H9 (cell line): ENCODE data around the gene RIIAD1. TPM values are rescaled to one million over a fixed set of nuclear protein-coding genes. Genes with fewer than 3 reads are reported as not detected.

Source experiments
- DNase-seq: peaks from one replicate; pipeline ENCODE4 v3.0.0-alpha.2; 2017
- H2AFZ ChIP-seq: one replicate; pipeline ENCODE4 v1.6.1; 2013; ENCODE audit warnings: mild to moderate bottlenecking, low read length, control low read depth, moderate library complexity
- H2AK5ac ChIP-seq: 2 replicates; pipeline ENCODE4 v1.6.1; 2013; ENCODE audit warnings: low read length, control low read depth, mixed read lengths; ENCODE audit not compliant: insufficient read length
- H2BK120ac ChIP-seq: one replicate; pipeline ENCODE4 v1.6.1; 2013; ENCODE audit warnings: low read depth, mild to moderate bottlenecking, low read length, control low read depth, inconsistent platforms; ENCODE audit not compliant: poor library complexity, severe bottlenecking
- H2BK12ac ChIP-seq: 2 replicates; pipeline ENCODE4 v1.6.1; 2013; ENCODE audit warnings: low read length, control low read depth, mixed read lengths, low read depth; ENCODE audit not compliant: insufficient read length
- H2BK15ac ChIP-seq: 2 replicates; pipeline ENCODE4 v1.6.1; 2013; ENCODE audit warnings: low read depth, low read length, control low read depth
- H2BK20ac ChIP-seq: one replicate; pipeline ENCODE4 v1.6.1; 2013; ENCODE audit warnings: low read depth, mild to moderate bottlenecking, low read length, control low read depth, inconsistent platforms; ENCODE audit not compliant: poor library complexity, severe bottlenecking
- H2BK5ac ChIP-seq: 2 replicates; pipeline ENCODE4 v1.6.1; 2013; ENCODE audit warnings: low read length, control low read depth, mixed read lengths; ENCODE audit not compliant: insufficient read length
- H3K14ac ChIP-seq: 2 replicates; pipeline ENCODE4 v1.6.1; 2013; ENCODE audit warnings: low read length, control low read depth; ENCODE audit not compliant: insufficient read depth
- H3K18ac ChIP-seq: 2 replicates; pipeline ENCODE4 v1.6.1; 2013; ENCODE audit warnings: low read depth, mild to moderate bottlenecking, mixed read lengths, low read length, control low read depth; ENCODE audit not compliant: insufficient read length
- H3K23ac ChIP-seq: 2 replicates; pipeline ENCODE4 v1.6.1; 2013; ENCODE audit warnings: low read length, control low read depth, mixed read lengths, low read depth; ENCODE audit not compliant: insufficient read length
- H3K23me2 ChIP-seq: 2 replicates; pipeline ENCODE4 v1.6.1; 2013; ENCODE audit warnings: low read depth, mild to moderate bottlenecking, mixed read lengths, low read length, control low read depth; ENCODE audit not compliant: insufficient read length, poor library complexity, severe bottlenecking
- H3K27ac ChIP-seq: 2 replicates; pipeline ENCODE4 v1.5.1; 2013; ENCODE audit warnings: low read length, control low read depth, mixed read lengths, low read depth; ENCODE audit not compliant: insufficient read length
- H3K27me3 ChIP-seq: 2 replicates; pipeline ENCODE4 v1.6.1; 2013; ENCODE audit warnings: low read length, control low read depth, inconsistent platforms; ENCODE audit not compliant: insufficient read depth
- H3K4ac ChIP-seq: 2 replicates; pipeline ENCODE4 v1.6.1; 2013; ENCODE audit warnings: low read depth, mild to moderate bottlenecking, control low read depth, inconsistent platforms, low read length, moderate library complexity
- H3K4me1 ChIP-seq: 2 replicates; pipeline ENCODE4 v1.6.1; 2013; ENCODE audit warnings: low read length, control low read depth, inconsistent platforms; ENCODE audit not compliant: insufficient read depth
- H3K4me2 ChIP-seq: 2 replicates; pipeline ENCODE4 v1.6.1; 2013; ENCODE audit warnings: low read length, control low read depth, mixed read lengths; ENCODE audit not compliant: insufficient read length, insufficient read depth
- H3K56ac ChIP-seq: 2 replicates; pipeline ENCODE4 v1.6.1; 2013; ENCODE audit warnings: low read depth, mild to moderate bottlenecking, mixed read lengths, low read length, control low read depth; ENCODE audit not compliant: insufficient read length
- H3K79me1 ChIP-seq: 2 replicates; pipeline ENCODE4 v1.6.1; 2013; ENCODE audit warnings: low read depth, mild to moderate bottlenecking, moderate library complexity, low read length, control low read depth, inconsistent platforms; ENCODE audit not compliant: insufficient read depth, poor library complexity, severe bottlenecking
- H3K79me2 ChIP-seq: 2 replicates; pipeline ENCODE4 v1.6.1; 2013; ENCODE audit warnings: low read length, control low read depth, inconsistent platforms; ENCODE audit not compliant: insufficient read depth
- H3K9ac ChIP-seq: 2 replicates; pipeline ENCODE4 v1.6.1; 2013; ENCODE audit warnings: low read length, control low read depth, mixed read lengths; ENCODE audit not compliant: insufficient read length; ENCODE audit errors: extremely low read depth
- H3K9me3 ChIP-seq: one replicate; pipeline ENCODE4 v1.6.1; 2013; ENCODE audit warnings: low read depth, low read length, inconsistent platforms; ENCODE audit not compliant: control insufficient read depth
- H3T11ph ChIP-seq: one replicate; pipeline ENCODE4 v1.6.1; 2013; ENCODE audit warnings: mild to moderate bottlenecking, low read length, control low read depth, inconsistent platforms
- H4K20me1 ChIP-seq: one replicate; pipeline ENCODE4 v1.6.1; 2013; ENCODE audit not compliant: control insufficient read depth, insufficient read length, insufficient read depth
- H4K5ac ChIP-seq: 2 replicates; pipeline ENCODE4 v1.6.1; 2013; ENCODE audit warnings: low read depth, mild to moderate bottlenecking, mixed read lengths, low read length, control low read depth; ENCODE audit not compliant: insufficient read length
- H4K8ac ChIP-seq: replicated peaks from 2 replicates; pipeline ENCODE4 v1.6.1; 2013; ENCODE audit warnings: low read length, control low read depth, mixed read lengths, low read depth; ENCODE audit not compliant: insufficient read length
- H4K91ac ChIP-seq: 2 replicates; pipeline ENCODE4 v1.6.1; 2013; ENCODE audit warnings: low read depth, mild to moderate bottlenecking, moderate library complexity, mixed read lengths, low read length, control low read depth; ENCODE audit not compliant: insufficient read length
- H3K27ac Mint-ChIP-seq, 3 experiments: 2 replicates in 2 of 3; 3 replicates in 1 of 3; pipeline ENCODE4 v1.8.0; 2020 to 2021; ENCODE audit warnings: mixed read lengths in 3 of 3, mild to moderate bottlenecking in 1 of 3, moderate library complexity in 1 of 3
- H3K27me3 Mint-ChIP-seq: 2 replicates; pipeline ENCODE4 v1.8.0; 2021; ENCODE audit warnings: low read depth, mild to moderate bottlenecking, moderate library complexity, mixed read lengths
- H3K36me3 Mint-ChIP-seq, 3 experiments: 2 replicates in 2 of 3; 3 replicates in 1 of 3; pipeline ENCODE4 v1.8.0; 2020 to 2021; ENCODE audit warnings: low read depth in 3 of 3, mixed read lengths in 3 of 3; ENCODE audit not compliant: insufficient read depth in 1 of 3
- H3K4me1 Mint-ChIP-seq, 2 experiments: 2 replicates each; pipeline ENCODE4 v1.8.0; 2020; ENCODE audit warnings: mixed read lengths in 2 of 2
- H3K4me3 Mint-ChIP-seq, 2 experiments: 2 replicates in 1 of 2; 3 replicates in 1 of 2; pipeline ENCODE4 v1.8.0; 2020 to 2021; ENCODE audit warnings: mild to moderate bottlenecking in 2 of 2, mixed read lengths in 2 of 2, moderate library complexity in 1 of 2
- H3K9me3 Mint-ChIP-seq, 2 experiments: 2 replicates in 1 of 2; 3 replicates in 1 of 2; pipeline ENCODE4 v1.8.0; 2020; ENCODE audit warnings: mild to moderate bottlenecking in 2 of 2, mixed read lengths in 2 of 2, moderate library complexity in 1 of 2
- CTCF ChIP-seq: fragments of 200-600 bp; sonication (generic); conservative IDR thresholded peaks from 3 replicates; pipeline ENCODE4 v1.8.0; 2021; ENCODE audit warnings: antibody characterized with exemption, mild to moderate bottlenecking
- WGBS: extraction: QIAGEN DNeasy Blood & Tissue Kit; methylation state at CpG from one replicate; pipeline ENCODE4 v1.1.7; 2013; ENCODE audit warnings: missing lambda C conversion rate, low lambda C conversion rate, mixed read lengths; ENCODE audit not compliant: insufficient read length; ENCODE audit errors: extremely low coverage; 5-methylcytosine and 5-hydroxymethylcytosine counted together
- total RNA-seq: library from RNA; stranded (reverse); gene quantifications from 2 replicates; pipeline ENCODE4 v1.2.1, GENCODE V29; 2021

Gene RIIAD1
- total RNA-seq, 1 experiment from 2014 or later = 1.4 TPM

GRCh38 chr1:151686561-151686960 lies 34.8 kb upstream of the RIIAD1 start:
- Histone ChIP-seq H3K79me1 (no peaks in the 10 kb centered on the region), H3K9me3 (no peaks in the 10 kb centered on the region), H3K4ac (no peak overlapping the region), H3T11ph (no peak overlapping the region), H3K56ac (no peak overlapping the region), H4K20me1 (no peaks in the 10 kb centered on the region), H4K5ac (no peak overlapping the region), H2AFZ (no peak overlapping the region), H3K4me2 (no peak overlapping the region), H2AK5ac (no peak overlapping the region), H3K23me2 (no peaks in the 10 kb centered on the region), H2BK20ac (no peak overlapping the region), H3K79me2 (no peaks in the 10 kb centered on the region), H2BK120ac (no peak overlapping the region), H3K27me3 (no peaks in the 10 kb centered on the region), H3K18ac (no peak overlapping the region), H3K9ac (no peak overlapping the region), H3K23ac (no peak overlapping the region), H2BK12ac (no peak overlapping the region), H3K27ac (no peak overlapping the region), H2BK15ac (no peak overlapping the region), H2BK5ac (no peak overlapping the region), H3K4me1 (no peaks in the 10 kb centered on the region), H3K14ac (no peak overlapping the region), H4K91ac (no peak overlapping the region), H4K8ac (no peak overlapping the region)
- Mint-ChIP-seq H3K9me3 (no peaks in the 10 kb centered on the region), H3K27ac (no peak overlapping the region), H3K4me3 (no peak overlapping the region), H3K36me3 (peaks cover 2 to 19% (median 9%) of the 10 kb centered on the region in 3 experiments; a peak in 3 of 7 replicates), H3K27me3 (no peaks in the 10 kb centered on the region), H3K4me1 (no peaks in the 10 kb centered on the region)
- no peak for DNase-seq
- TF ChIP-seq CTCF = no peak
- WGBS = no CpG with 5 or more reads among the region's 2 CpGs
